HG03196 (cell line): ENCODE measurements around the gene TNXB.

ENCODE experiments used
- ATAC-seq: cut with Tn5 transposase; IDR thresholded peaks from one replicate; pipeline ENCODE4 v1.9.1; 2021; ENCODE audit not compliant: unreplicated experiment

TNXB gene

DNA sequence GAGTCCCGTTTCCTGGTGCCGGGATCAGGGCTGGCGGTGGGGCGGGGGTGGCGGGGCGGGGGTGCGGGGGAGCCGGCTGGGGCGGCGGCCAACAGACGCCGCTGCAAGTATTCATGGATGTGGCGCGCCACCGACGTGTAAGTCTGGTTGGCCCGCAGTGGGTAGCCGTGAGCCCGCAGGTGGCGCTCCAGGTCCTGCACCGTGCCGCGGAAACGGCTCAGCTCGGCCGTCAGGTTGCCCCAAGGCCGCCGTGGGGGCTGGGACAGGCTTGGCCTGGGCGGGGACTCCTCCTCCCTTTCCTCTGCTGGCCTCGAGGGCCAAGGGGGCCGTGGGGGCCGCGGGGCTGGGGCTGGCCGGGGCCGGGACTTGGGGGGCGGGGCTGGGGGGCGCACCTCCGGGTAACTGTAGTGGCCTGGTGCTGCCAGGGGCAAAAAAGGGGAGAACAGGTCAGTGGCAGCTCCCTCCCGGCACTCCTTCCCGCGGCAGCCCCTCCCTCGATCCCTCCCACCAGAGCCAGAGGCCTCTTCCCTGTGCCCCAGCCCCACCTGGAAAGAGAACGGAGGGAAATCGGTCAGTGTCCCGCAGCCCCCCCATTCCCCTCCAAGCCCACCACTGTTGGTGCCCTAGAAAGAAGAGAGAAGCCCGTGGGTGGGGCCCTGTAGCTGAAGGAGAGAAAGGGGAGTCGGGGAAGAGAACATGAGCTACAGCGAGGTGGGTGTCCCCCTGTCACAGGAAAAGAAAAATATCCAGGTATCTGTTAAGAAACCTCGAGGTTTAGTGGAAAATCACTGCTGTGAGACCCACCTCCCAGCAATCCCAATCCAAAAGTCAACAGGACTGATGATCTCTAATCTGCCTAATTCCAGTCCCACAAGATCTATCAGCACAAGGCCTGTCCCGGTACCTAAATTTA, 21.3 kb downstream of the TNXB start:
- ATAC-seq, result no peak

GRCh38 chr6:32086661-32087573, 22.2 kb downstream of the TNXB start:
- ATAC-seq, result no peak

DNA sequence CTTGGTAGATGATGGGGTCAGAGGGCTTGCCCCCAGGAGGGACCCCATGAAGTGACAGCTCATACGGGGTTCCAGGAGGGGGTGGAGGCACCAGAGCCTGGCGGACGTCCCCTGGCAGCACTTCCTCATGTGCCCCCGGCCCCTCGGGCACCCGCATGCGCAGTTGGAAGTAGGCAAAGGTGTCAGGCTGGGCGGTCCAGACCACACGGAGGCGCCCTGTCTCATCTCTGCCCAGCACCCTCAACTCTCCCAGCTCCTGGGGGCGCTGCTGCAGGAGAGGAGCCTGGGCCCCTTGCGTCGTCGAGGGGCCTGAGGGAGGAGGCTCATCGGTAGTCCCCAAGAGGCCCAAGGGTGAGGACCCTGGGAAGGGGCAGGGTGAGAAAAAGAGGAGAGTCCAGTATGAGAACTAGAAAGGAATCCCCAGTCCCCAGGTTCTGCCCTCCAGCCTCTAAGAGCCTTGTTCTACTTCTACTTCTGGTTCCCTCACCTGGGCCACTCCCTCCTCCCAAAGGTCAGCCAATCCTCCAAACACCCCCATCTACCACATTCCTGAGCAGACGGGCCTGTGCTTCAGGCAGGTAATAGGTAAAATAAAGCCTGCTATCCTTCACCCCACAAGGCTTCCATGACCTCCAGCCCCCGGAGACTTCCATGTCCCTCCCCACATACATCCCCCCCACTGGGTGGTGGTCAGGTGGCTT, 23.2 kb downstream of the TNXB start:
- ATAC-seq, result no peak

DNA sequence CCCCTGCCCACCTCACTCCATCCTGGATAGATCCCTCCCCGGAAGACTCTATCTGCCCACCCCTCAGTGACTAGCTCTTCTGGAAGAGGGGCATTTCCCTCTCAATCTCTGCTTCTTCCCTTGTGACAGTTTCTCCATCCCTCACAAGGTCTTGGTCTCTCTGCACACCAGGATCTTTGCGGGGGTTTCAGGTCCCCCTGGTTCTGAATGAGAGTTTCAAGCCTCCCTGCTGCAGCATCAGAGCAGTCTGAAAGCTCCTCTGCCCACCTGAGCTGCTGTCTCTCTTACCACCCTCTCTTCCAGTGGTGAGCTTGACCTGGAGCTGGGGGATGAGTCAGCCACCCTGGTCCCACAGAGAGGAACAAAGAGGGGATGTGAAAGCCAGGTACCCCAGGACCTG, 24.4 kb downstream of the TNXB start:
- no peak for ATAC-seq

GRCh38 chr6:32083812-32084768, 25.0 kb downstream of the TNXB start:
- ATAC-seq, result no peak

DNA sequence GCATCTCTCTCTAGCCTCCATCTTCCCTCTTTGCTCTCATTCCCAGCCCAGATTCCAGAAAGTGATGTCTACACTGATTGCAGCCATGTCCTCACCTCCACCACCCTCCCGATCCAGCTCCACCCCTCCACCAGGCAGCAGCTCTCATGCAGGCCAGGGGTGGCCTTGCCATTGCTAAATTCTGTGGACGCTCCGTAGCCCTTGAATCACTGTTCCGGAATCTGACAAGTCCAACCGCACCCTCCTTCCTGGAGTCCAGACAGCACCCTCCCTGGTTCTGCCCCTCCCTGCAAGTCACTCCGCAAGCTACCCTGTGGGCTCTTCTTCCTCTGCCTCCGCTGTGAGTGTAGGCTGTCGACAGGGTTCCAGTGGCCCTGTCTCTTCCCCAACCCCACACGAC, 26.2 kb downstream of the TNXB start:
- ATAC-seq, result no peak

DNA sequence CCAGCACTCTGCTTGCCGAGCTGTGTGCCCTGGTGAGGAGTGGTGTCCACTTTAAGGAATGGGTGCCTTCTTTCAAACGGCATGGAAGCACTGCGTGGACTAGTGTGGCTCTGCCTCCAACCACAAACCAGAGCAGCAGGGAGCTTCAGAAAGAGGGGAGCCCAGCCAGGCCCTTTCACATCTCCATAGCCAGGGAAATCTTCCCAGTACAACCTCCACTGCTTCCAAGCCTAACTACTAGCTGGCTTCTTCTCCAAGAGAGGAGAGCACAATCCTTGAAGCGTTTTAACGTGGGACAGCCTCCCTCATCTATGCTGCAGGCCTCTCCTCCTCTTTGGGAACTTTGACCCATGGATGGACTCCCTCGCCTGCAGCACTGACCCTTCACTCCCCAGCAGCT, 26.7 kb downstream of the TNXB start:
- ATAC-seq, result no peak

DNA sequence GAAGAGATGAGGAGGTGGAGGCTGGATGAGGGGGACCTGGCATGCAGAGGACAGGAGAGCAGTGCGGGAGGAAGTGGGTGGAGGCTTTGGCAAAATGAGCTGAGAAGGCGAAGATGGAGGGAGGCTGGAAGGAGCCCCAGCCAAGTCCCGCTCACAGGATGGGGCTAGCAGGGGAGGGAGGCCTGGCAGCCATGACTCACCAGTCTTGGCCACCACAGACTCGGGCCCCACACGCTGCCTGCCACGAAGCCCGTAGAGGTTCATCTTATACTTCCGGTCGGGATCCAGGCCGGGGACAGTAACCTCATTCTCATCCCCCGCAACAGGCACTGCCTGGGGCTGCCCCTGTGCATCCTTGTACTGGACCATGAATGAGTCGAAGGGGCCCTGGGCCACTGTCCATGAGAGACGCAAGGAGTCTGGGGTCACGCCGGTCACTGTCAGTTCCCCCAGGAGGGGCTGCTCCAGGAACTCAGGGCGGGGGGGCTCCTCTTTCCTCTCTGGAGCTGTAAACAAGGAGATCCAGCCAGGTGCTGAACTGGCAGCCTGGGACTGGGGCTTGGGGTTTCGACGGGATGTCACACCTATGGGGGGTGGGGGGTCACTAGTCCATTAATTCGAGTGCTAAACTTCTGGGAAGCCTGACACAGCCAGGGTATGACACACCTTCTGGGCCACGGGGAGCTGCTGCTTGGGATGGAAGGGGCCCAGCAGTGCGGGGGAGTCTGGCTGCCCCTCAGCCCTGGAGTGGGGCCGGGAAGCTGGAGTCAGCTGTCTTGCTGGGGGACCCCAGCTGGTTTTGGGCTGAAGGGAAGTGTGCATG, 27.8 kb downstream of the TNXB start:
- no peak for ATAC-seq

DNA sequence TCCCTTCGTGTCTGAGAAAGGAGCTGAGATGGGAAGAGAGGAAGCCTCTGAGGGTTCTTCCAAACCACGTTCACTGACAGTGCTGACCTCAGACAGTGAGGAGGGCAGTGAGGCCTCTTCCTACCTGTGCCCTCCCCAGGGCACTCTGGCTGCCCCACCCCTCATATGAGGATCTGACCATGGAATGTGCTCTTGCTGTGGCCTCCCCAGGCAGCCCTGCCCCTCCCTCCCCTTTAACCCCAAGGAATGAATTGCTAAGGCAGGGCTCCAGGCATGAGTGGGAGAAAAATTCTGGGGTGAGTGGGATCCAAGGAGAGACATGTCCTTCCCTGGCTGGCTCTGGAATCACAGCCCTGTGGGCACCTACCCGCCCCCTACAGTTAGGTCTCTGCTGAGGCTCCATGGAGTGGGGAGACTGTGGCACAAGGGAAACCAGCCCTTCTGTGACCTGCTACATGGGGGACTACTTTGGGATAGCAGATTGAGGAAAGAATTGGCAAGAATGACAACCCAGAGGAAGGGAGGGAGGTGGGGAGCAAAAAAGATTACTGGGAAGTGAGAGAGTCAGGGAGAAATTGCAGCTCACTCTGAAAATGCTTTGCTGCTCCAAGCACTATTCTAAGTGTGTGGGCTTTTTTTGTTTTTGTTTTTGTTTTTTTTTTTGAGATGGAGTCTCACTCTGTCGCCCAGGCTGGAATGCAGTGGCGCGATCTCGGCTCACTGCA, 29.4 kb downstream of the TNXB start:
- no peak for ATAC-seq

DNA sequence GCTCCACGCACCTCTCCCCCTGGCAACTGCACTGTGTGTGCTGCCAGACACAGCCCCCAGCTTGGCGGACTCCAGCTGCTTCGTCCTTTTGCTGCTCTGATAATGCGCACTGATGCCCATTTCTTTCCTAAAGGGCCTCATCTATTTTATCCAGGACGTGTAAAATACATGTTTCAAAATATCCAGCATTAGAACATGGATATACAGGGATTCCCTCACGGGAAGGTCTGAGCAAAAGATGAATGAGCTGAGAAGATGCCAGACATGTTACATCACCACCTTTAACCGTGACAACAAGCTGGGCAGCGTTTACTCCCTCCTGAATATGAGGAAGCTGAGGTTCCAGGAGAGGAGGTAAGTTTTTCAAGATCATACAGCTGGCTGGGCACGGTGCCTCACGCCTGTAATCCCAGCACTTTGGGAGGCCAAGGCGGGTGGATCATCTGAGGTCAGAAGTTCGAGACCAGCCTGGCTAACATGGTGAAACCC, 32.8 kb downstream of the TNXB start:
- ATAC-seq, result no peak

DNA sequence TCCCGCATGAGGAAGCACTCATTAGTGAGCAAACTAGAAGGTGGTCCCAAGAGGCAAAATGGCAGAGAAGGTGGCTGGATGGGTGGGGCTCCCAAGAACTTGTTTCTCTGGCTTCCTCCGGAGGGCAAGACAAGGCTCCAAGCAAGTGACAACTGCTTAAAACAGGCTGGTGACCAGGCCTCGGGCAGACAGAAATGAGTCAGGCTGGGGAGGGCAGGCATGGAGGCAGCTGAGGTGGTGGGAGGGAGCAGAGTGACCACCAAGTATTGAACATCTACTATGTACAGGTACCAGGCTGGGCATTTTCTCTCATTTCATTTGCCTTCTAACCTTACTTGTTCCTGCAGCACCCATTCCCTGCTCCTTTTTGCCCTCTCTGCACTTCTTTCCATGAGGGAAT, 33.4 kb downstream of the TNXB start:
- no peak for ATAC-seq

GRCh38 chr6:32074996-32075532, 34.1 kb downstream of the TNXB start:
- ATAC-seq, result no peak

GRCh38 chr6:32073613-32074012, 35.5 kb downstream of the TNXB start:
- no peak for ATAC-seq

- ATAC-seq, result no peak
These were observed 36.0 kb downstream of the TNXB start for GRCh38 chr6:32073101-32073500.

GRCh38 chr6:32070814-32071543, 38.2 kb downstream of the TNXB start:
- ATAC-seq, result no peak

DNA sequence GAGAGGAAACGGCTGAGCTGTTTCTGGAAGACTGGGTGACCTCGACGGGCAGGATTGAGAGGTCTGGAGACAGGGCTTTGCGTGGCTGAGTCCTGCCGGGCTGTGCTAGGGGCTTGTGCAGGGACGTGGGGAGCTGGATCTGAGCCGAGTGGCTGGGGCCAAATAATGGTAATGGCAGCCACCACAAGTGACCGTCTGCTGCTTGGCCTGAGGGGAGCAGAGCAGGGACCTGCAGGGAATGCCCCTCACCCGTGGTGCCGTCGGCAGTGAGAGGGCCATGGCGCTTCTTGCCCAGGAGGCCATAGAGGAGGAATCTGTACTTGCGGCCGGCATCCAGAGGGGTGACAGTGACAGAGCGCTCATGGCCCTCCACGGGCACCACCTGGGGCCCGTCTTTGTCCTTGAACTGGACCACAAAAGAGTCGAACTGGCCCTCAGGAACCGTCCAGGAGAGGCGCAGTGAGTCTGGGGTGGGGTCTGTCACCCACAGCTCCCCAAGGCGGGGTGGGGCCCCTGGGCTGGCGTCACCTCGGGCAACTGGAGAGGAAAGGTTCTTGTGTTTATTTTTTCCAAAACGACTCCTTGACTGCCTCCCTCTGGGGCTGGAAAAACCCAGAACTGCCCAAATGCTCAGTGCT, 39.1 kb downstream of the TNXB start:
- ATAC-seq, result no peak

GRCh38 chr6:32069460-32069859, 39.7 kb downstream of the TNXB start:
- no peak for ATAC-seq
